GM19238 (cell line): ENCODE data around the gene LRP8.

ENCODE experiments used
- DNase-seq: peaks from one replicate; pipeline ENCODE4 v3.0.0; 2011; ENCODE audit warnings: low spot score; ENCODE audit not compliant: insufficient read length

Gene LRP8

GRCh38 chr1:53264048-53264447 is 63.8 kb downstream of the LRP8 start:
- DNase-seq: no peak

- DNase-seq: no peak
Measured at GRCh38 chr1:53262000-53262399, 65.9 kb downstream of the LRP8 start.

GRCh38 chr1:53260631-53261247 is 67.1 kb downstream of the LRP8 start:
- no peak for DNase-seq

GRCh38 chr1:53259932-53260331 is 67.9 kb downstream of the LRP8 start:
- no peak for DNase-seq

- DNase-seq: no peak
Measured at GRCh38 chr1:53258216-53258615, 69.7 kb downstream of the LRP8 start.

- DNase-seq: no peak
Measured at GRCh38 chr1:53257454-53258081, 70.3 kb downstream of the LRP8 start.

GRCh38 chr1:53256511-53257453 is 71.1 kb downstream of the LRP8 start:
- no peak for DNase-seq

- DNase-seq: no peak
Measured at GRCh38 chr1:53255031-53255430, 72.8 kb downstream of the LRP8 start.

GRCh38 chr1:53254011-53254640 is 73.7 kb downstream of the LRP8 start:
- no peak for DNase-seq

- DNase-seq: no peak
Measured at GRCh38 chr1:53250325-53250724, 77.5 kb downstream of the LRP8 start.

GRCh38 chr1:53249706-53250105 is 78.2 kb downstream of the LRP8 start:
- DNase-seq: no peak

- no peak for DNase-seq
Measured at GRCh38 chr1:53246261-53247134, 81.4 kb downstream of the LRP8 start.

- DNase-seq: no peak
Measured at GRCh38 chr1:53244141-53244540, 83.7 kb downstream of the LRP8 start.

- DNase-seq: no peak
Measured at GRCh38 chr1:53242381-53242780, 85.5 kb downstream of the LRP8 start.

GRCh38 chr1:53241828-53242227 is 86.0 kb downstream of the LRP8 start:
- no peak for DNase-seq

- DNase-seq: peak; percentile 92
Measured at GRCh38 chr1:53238197-53239155, 89.4 kb downstream of the LRP8 start, which contains the start of gene MAGOH. MAGOH (minus strand) TSS chr1:53238518; CDS start chr1:53238448, 70 bp downstream.

- DNase-seq: no peak
Measured at GRCh38 chr1:53237638-53238037, 90.2 kb downstream of the LRP8 start.

GRCh38 chr1:53220962-53221286 is 106.9 kb downstream of the LRP8 start:
- DNase-seq: no peak

- peak; percentile 87 for DNase-seq
Measured at GRCh38 chr1:53220171-53220961, 107.5 kb downstream of the LRP8 start, which contains the start of gene CZIB. CZIB (minus strand) TSS chr1:53220634; CDS start chr1:53220575, 59 bp downstream.
